Muscle of arm (tissue), 12 donors: ENCODE measurements around the gene BRD8. TPM values are rescaled to one million over a fixed set of nuclear protein-coding genes. Genes with fewer than 3 reads are reported as not detected.

Experiments used
- DNase-seq: peaks from one replicate; pipeline ENCODE4 v3.0.0-alpha.2; 2013
- polyA plus RNA-seq, 12 donors: library from polyadenylated mRNA; unstranded; fragments of 120-200 nt; gene quantifications; one replicate each; pipeline ENCODE4 v1.2.1, GENCODE V29; 2013; ENCODE audit not compliant: insufficient read length in 12 of 12

Gene BRD8
- polyA plus RNA-seq, 12 donors, result 43.5 to 86.9 (median 57.1) TPM; not detected in 1

- no peak for DNase-seq
These were observed 68.8 kb downstream of the BRD8 start for GRCh38 chr5:138109463-138110265.

- no peak for DNase-seq
These were observed 71.2 kb downstream of the BRD8 start for GRCh38 chr5:138107213-138107612.

GRCh38 chr5:138105709-138106108, 72.7 kb downstream of the BRD8 start:
- DNase-seq, result no peak

GRCh38 chr5:138103319-138103637, 75.2 kb downstream of the BRD8 start:
- no peak for DNase-seq

- DNase-seq, result no peak
These were observed 75.7 kb downstream of the BRD8 start for GRCh38 chr5:138102454-138103318.

GRCh38 chr5:138096997-138097828, 81.2 kb downstream of the BRD8 start:
- DNase-seq, result no peak

- no peak for DNase-seq
These were observed 82.1 kb downstream of the BRD8 start for GRCh38 chr5:138096363-138096762.

- no peak for DNase-seq
These were observed 83.1 kb downstream of the BRD8 start for GRCh38 chr5:138095100-138095907.

- no peak for DNase-seq
These were observed 85.4 kb downstream of the BRD8 start for GRCh38 chr5:138093036-138093435.

- no peak for DNase-seq
These were observed 86.1 kb downstream of the BRD8 start for GRCh38 chr5:138092301-138092700.

GRCh38 chr5:138091685-138092084, 86.7 kb downstream of the BRD8 start:
- DNase-seq, result no peak

Other genes starting within 250 kb of the BRD8 start
- gene FAM13B, start 145.6 kb downstream of the BRD8 start, polyA plus RNA-seq, result 10 to 100 TPM in 11 of 12 donors, not detected in 1; 22.1 to 35.0 (median 25.8) TPM
- not detected for gene WNT8A, start 94.6 kb downstream of the BRD8 start, polyA plus RNA-seq
- 1 to 10 TPM in 5 of 12 donors, under 1 TPM in 5, not detected in 2; 0.72 to 1.6 (median 1.1) TPM for gene NME5, start 39.2 kb downstream of the BRD8 start, polyA plus RNA-seq
- gene KIF20A, start 482 bp upstream of the BRD8 start, polyA plus RNA-seq, result 10 to 100 TPM in 11 of 12 donors, not detected in 1; 14.0 to 39.4 (median 23.2) TPM
- 10 to 100 TPM in 11 of 12 donors, not detected in 1; 23.0 to 47.7 (median 39.7) TPM for gene CDC23, start 34.7 kb upstream of the BRD8 start, polyA plus RNA-seq
- 10 to 100 TPM in 2 of 12 donors, 1 to 10 TPM in 8, not detected in 2; 2.7 to 16.3 (median 5.1) TPM for gene GFRA3, start 96.0 kb upstream of the BRD8 start, polyA plus RNA-seq
- gene CDC25C, start 153.2 kb upstream of the BRD8 start, polyA plus RNA-seq, result 10 to 100 TPM in 1 of 12 donors, 1 to 10 TPM in 10, not detected in 1; 1.9 to 13.0 (median 4.2) TPM
- 10 to 100 TPM in 11 of 12 donors, not detected in 1; 32.5 to 56.7 (median 40.6) TPM for gene FAM53C, start 159.6 kb upstream of the BRD8 start, polyA plus RNA-seq
- gene KDM3B, start 174.1 kb upstream of the BRD8 start, polyA plus RNA-seq, result 10 to 100 TPM in 11 of 12 donors, not detected in 1; 41.3 to 74.2 (median 64.8) TPM